ENCODE measurements around the gene GSTM4.
"Not testable (repeated sequence)": the region's sequence is repeated elsewhere in the genome, so short reads cannot be mapped to it uniquely, and the experiment has no call there.

- not testable (repeated sequence) for TF ChIP-seq CTCF (conservative IDR thresholded peaks at IDR 0.05 in 1 of 2, IDR thresholded peaks at IDR 0.05 in 1 of 2; ENCODE audit: low read depth in 1 of 2, low read length in 2 of 2); EZH2 (IDR thresholded peaks at IDR 0.05; ENCODE audit: low read length, missing control alignments)
Observed at GRCh38 chr1:109702940-109703339, 47.0 kb downstream of the GSTM4 start.
